HCT116 (cell line): ENCODE results near the gene POLR1A. TPM values are rescaled to one million over a fixed set of nuclear protein-coding genes. Genes with fewer than 3 reads are reported as not detected.

Experiments
- ATAC-seq: fragments of 200-7000 bp; cut with Tn5 transposase; 2 replicates; pipeline ENCODE4 v1.9.1; 2020; ENCODE audit warnings: mild to moderate bottlenecking, moderate library complexity
- BruUV-seq: library from RNA; stranded (reverse); fragments of 400-500 nt; replicated peaks from 2 replicates; lab custom pipeline; 2021; lab: Mats Ljungman, UMichigan
- CTCF ChIA-PET: fragments of 300-600 bp; sonication (Branson Sonifier 250); formaldehyde crosslinking; loops from one replicate; lab custom pipeline; 2021; ENCODE audit warnings: antibody characterized with exemption; lab: Charles Lee
- POLR2A ChIA-PET: fragments of 300-600, 350-600 bp; sonication (Branson Sonifier 250); formaldehyde crosslinking; loops from one replicate; lab custom pipeline; 2021; ENCODE audit warnings: antibody characterized with exemption; lab: Charles Lee
- RAD21 ChIA-PET, 2 experiments: fragments of 300-600 bp; sonication (Branson Sonifier 250); formaldehyde crosslinking; loops; one replicate each; lab custom pipeline; 2023; ENCODE audit warnings: low total read pairs in 2 of 2; ENCODE audit not compliant: uncharacterized antibody in 2 of 2, unreplicated experiment in 2 of 2, low non-redundant PET in 1 of 2; lab: Charles Lee
- DNase-seq: peaks from one replicate; pipeline ENCODE4 v3.0.0-alpha.2; 2010; ENCODE audit warnings: low read depth, low spot score
- H2AFZ ChIP-seq: fragments of 200-600 bp; shearing (Covaris generic), sonication (generic); 2 replicates; pipeline ENCODE4 v1.6.1; 2017; ENCODE audit warnings: low read depth, mixed run types, mixed read lengths, antibody characterized with exemption, low read length; ENCODE audit not compliant: poor library complexity, severe bottlenecking
- H3K27ac ChIP-seq: 2 replicates; pipeline ENCODE4 v1.5.1; 2012; ENCODE audit warnings: low read depth, low read length
- H3K27me3 ChIP-seq: fragments of 200-600 bp; sonication (generic); 2 replicates; pipeline ENCODE4 v1.6.1; 2016; ENCODE audit warnings: mixed run types, low read length, mixed read lengths; ENCODE audit not compliant: insufficient read depth
- H3K36me3 ChIP-seq, 2 experiments: fragments of 200-500 bp in 1 of 2; fragments of 200-600 bp in 1 of 2; sonication (Bioruptor generic) in 1 of 2; sonication (generic) in 1 of 2; 2 replicates each; pipeline versions ENCODE4 v1.5.1 to v1.6.1; 2014 to 2016; ENCODE audit warnings: low read length in 2 of 2, inconsistent platforms in 1 of 2, mixed read lengths in 1 of 2, mixed run types in 1 of 2; ENCODE audit not compliant: insufficient read depth in 2 of 2, control insufficient read depth in 1 of 2
- H3K4me1 ChIP-seq, 2 experiments: fragments of 200-600 bp in 1 of 2; sonication (generic) in 1 of 2; 2 replicates each; pipeline versions ENCODE4 v1.5.1 to v1.6.1; 2012 to 2017; ENCODE audit warnings: low read length in 2 of 2, inconsistent platforms in 1 of 2, mild to moderate bottlenecking in 1 of 2, mixed read lengths in 1 of 2, mixed run types in 1 of 2, moderate library complexity in 1 of 2; ENCODE audit not compliant: insufficient read depth in 2 of 2, control insufficient read depth in 1 of 2
- H3K4me2 ChIP-seq: fragments of 200-600 bp; sonication (generic); 2 replicates; pipeline ENCODE4 v1.6.1; 2017; ENCODE audit warnings: mixed run types, low read length, mixed read lengths
- H3K4me3 ChIP-seq, 2 experiments: fragments of 200-600 bp in 1 of 2; sonication (generic) in 1 of 2; replicated peaks in 1 of 2; 2 replicates each; pipeline ENCODE4 v1.5.1; 2011 to 2016; ENCODE audit warnings: low read length in 2 of 2, control low read depth in 1 of 2, low read depth in 1 of 2, mild to moderate bottlenecking in 1 of 2, mixed read lengths in 1 of 2, mixed run types in 1 of 2
- H3K79me2 ChIP-seq: fragments of 200-600 bp; sonication (generic); 2 replicates; pipeline ENCODE4 v1.6.1; 2017; ENCODE audit warnings: mild to moderate bottlenecking, mixed run types, low read length, moderate library complexity, mixed read lengths; ENCODE audit not compliant: insufficient read depth
- H3K9ac ChIP-seq: fragments of 200-600 bp; sonication (generic); 2 replicates; pipeline ENCODE4 v1.6.1; 2016; ENCODE audit warnings: low read length, mixed read lengths
- H3K9me2 ChIP-seq: fragments of 200-600 bp; sonication (generic), shearing (Covaris generic); 2 replicates; pipeline ENCODE4 v1.6.1; 2017; ENCODE audit warnings: mixed run types, mild to moderate bottlenecking, moderate library complexity; ENCODE audit not compliant: insufficient read depth
- H3K9me3 ChIP-seq, 2 experiments: fragments of 200-500 bp in 1 of 2; fragments of 200-600 bp in 1 of 2; sonication (Bioruptor generic) in 1 of 2; sonication (generic) in 1 of 2; 2 replicates each; pipeline ENCODE4 v1.6.1; 2014 to 2017; ENCODE audit warnings: low read length in 2 of 2, mixed read lengths in 2 of 2, inconsistent platforms in 1 of 2, low read depth in 1 of 2, mild to moderate bottlenecking in 1 of 2, mixed run types in 1 of 2, moderate library complexity in 1 of 2; ENCODE audit not compliant: control insufficient read depth in 1 of 2, insufficient read depth in 1 of 2
- H4K20me1 ChIP-seq: fragments of 200-600 bp; sonication (generic), shearing (Covaris generic); 2 replicates; pipeline ENCODE4 v1.6.1; 2017; ENCODE audit warnings: mixed run types, mild to moderate bottlenecking, moderate library complexity; ENCODE audit not compliant: insufficient read depth
- CBX3 ChIP-seq: IDR thresholded peaks from 2 replicates; pipeline ENCODE4 v1.6.1; 2012; ENCODE audit warnings: low read depth
- ELF1 ChIP-seq: IDR thresholded peaks from 2 replicates; pipeline ENCODE4 v1.6.1; 2012; ENCODE audit warnings: low read depth, borderline replicate concordance
- EZH2 ChIP-seq: fragments of 200-600 bp; sonication (generic); IDR thresholded peaks from 2 replicates; pipeline ENCODE4 v1.6.1; 2017; ENCODE audit warnings: antibody characterized with exemption, mixed run types
- RAD21 ChIP-seq: IDR thresholded peaks from 2 replicates; pipeline ENCODE4 v1.6.1; 2012; ENCODE audit warnings: low read depth, mild to moderate bottlenecking
- TCF7L2 ChIP-seq: IDR thresholded peaks from 2 replicates; pipeline ENCODE4 v1.7.0; 2011; ENCODE audit warnings: borderline replicate concordance, inconsistent platforms; ENCODE audit not compliant: insufficient read depth, insufficient read length; ENCODE audit errors: extremely low read depth
- ZNF274 ChIP-seq: fragments of 200-500 bp; sonication (Bioruptor generic); IDR thresholded peaks from 2 replicates; pipeline ENCODE4 v1.6.1; 2014; ENCODE audit warnings: mild to moderate bottlenecking, low read depth, low read length, inconsistent platforms
- intact Hi-C: fragments of 100-400 bp; cut with micrococcal nuclease; formaldehyde crosslinking; loops from 2 replicates; pipeline ENCODE4 v1.10.0; 2022
- total RNA-seq: library from RNA; stranded (reverse); gene quantifications from one replicate; pipeline ENCODE4 v1.2.1, GENCODE V29; 2021; ENCODE audit not compliant: unreplicated experiment
- TF ChIP-seq, protein P1 (sequence below): IDR thresholded peaks from 2 replicates; pipeline ENCODE4 v1.6.1; 2012
- TF ChIP-seq, protein P2 (sequence below): IDR thresholded peaks from 2 replicates; pipeline ENCODE4 v1.6.1; 2011; ENCODE audit warnings: mild to moderate bottlenecking, low read length, moderate library complexity; ENCODE audit not compliant: insufficient replicate concordance; ENCODE audit errors: extremely low read depth
- TF ChIP-seq, protein P3 (sequence below): IDR thresholded peaks from 2 replicates; pipeline ENCODE4 v1.6.1; 2012

The POLR1A gene
- total RNA-seq, 1 experiment from 2014 or later: 46.6 TPM

DNA sequence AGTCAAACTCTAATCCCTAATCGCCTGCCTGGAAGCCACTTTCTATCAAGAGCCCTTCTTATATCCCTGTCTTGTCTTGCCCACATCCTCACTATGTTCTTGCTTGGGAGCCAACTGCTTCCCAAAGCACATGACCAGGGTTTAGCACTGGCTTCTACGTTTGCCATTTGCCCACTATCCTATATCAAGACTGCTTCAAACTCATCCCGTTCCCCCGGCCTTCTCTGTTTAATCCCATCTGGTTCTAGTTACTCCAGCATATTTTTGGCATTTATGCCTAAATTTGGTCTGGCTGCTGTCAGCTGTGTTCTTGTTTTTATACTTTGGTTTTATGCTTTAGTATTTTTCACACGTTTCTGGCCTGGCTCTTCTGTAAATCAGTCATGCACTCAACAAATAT, 40.2 kb downstream of the POLR1A start:
- no TSS peak for BruUV-seq
- intact Hi-C loops: no loop called here
- peaks cover 4 to 15% of the 10 kb centered on the region in 2 experiments; a peak in 2 of 4 replicates for H3K4me1 ChIP-seq
- H3K4me2 ChIP-seq: no peak overlapping the region
- H3K4me3 ChIP-seq: no peak overlapping the region
- no peaks in the 10 kb centered on the region for H3K27me3 ChIP-seq
- H3K79me2 ChIP-seq: 0 out of 2 replicates have a peak, but pooled peaks cover 5% of the 10 kb centered on the region
- no peak overlapping the region for H2AFZ ChIP-seq
- H3K9ac ChIP-seq: no peak overlapping the region
- H3K9me2 ChIP-seq: no peaks in the 10 kb centered on the region
- CTCF ChIA-PET: no interaction called here
- H3K36me3 ChIP-seq: peaks cover 37 to 60% of the 10 kb centered on the region in 2 experiments
- peaks cover 4% of the 10 kb centered on the region; the same call in 1 of the 2 replicates for H4K20me1 ChIP-seq
- H3K27ac ChIP-seq: no peak overlapping the region
- TF ChIP-seq RAD21: no peak
- no peak for TF ChIP-seq TCF7L2
- TF ChIP-seq CBX3: no peak
- TF ChIP-seq, protein P1, sequence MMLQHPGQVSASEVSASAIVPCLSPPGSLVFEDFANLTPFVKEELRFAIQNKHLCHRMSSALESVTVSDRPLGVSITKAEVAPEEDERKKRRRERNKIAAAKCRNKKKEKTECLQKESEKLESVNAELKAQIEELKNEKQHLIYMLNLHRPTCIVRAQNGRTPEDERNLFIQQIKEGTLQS: no peak
- TF ChIP-seq, protein P2, sequence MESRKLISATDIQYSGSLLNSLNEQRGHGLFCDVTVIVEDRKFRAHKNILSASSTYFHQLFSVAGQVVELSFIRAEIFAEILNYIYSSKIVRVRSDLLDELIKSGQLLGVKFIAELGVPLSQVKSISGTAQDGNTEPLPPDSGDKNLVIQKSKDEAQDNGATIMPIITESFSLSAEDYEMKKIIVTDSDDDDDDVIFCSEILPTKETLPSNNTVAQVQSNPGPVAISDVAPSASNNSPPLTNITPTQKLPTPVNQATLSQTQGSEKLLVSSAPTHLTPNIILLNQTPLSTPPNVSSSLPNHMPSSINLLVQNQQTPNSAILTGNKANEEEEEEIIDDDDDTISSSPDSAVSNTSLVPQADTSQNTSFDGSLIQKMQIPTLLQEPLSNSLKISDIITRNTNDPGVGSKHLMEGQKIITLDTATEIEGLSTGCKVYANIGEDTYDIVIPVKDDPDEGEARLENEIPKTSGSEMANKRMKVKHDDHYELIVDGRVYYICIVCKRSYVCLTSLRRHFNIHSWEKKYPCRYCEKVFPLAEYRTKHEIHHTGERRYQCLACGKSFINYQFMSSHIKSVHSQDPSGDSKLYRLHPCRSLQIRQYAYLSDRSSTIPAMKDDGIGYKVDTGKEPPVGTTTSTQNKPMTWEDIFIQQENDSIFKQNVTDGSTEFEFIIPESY: no peak
- no peak for TF ChIP-seq EZH2
- no peak for TF ChIP-seq ELF1
- TF ChIP-seq ZNF274: no peak
- TF ChIP-seq, protein P3, sequence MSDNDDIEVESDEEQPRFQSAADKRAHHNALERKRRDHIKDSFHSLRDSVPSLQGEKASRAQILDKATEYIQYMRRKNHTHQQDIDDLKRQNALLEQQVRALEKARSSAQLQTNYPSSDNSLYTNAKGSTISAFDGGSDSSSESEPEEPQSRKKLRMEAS: no peak
- TF ChIP-seq, all 23 proteins: peak for 0
- ATAC-seq (no peak), DNase-seq (no peak)
- ChIA-PET RAD21 (no interaction called here), POLR2A (no interaction called here)
- no peaks in the 10 kb centered on the region for H3K9me3 ChIP-seq
